ENCODE results near the gene WDFY2.
"Not testable (repeated sequence)": the region's sequence is repeated elsewhere in the genome, so short reads cannot be mapped to it uniquely, and the experiment has no call there.

DNA sequence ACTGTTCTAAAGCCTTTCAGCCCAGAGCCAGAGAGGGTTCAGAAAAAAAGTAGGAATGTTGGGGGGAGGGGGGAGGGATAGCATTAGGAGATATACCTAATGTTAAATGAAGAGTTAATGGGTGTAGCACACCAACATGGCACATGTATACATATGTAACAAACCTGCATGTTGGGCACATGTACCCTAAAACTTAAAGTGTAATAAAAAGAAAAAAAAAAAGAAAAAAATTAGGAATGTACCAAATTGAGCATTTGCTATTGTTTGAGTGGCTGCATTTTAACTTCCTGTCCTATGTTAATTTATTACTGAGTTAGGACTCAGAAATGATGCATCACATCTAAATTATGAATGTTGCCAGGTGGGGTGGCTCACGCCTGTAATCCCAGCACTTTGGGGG is 7.7 kb downstream of the WDFY2 start:
- TF ChIP-seq, protein P1, sequence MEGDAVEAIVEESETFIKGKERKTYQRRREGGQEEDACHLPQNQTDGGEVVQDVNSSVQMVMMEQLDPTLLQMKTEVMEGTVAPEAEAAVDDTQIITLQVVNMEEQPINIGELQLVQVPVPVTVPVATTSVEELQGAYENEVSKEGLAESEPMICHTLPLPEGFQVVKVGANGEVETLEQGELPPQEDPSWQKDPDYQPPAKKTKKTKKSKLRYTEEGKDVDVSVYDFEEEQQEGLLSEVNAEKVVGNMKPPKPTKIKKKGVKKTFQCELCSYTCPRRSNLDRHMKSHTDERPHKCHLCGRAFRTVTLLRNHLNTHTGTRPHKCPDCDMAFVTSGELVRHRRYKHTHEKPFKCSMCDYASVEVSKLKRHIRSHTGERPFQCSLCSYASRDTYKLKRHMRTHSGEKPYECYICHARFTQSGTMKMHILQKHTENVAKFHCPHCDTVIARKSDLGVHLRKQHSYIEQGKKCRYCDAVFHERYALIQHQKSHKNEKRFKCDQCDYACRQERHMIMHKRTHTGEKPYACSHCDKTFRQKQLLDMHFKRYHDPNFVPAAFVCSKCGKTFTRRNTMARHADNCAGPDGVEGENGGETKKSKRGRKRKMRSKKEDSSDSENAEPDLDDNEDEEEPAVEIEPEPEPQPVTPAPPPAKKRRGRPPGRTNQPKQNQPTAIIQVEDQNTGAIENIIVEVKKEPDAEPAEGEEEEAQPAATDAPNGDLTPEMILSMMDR (IDR thresholded peaks at IDR 0.05; ENCODE audit: poor library complexity, severe bottlenecking): not testable (repeated sequence)
- TF ChIP-seq, protein P2, sequence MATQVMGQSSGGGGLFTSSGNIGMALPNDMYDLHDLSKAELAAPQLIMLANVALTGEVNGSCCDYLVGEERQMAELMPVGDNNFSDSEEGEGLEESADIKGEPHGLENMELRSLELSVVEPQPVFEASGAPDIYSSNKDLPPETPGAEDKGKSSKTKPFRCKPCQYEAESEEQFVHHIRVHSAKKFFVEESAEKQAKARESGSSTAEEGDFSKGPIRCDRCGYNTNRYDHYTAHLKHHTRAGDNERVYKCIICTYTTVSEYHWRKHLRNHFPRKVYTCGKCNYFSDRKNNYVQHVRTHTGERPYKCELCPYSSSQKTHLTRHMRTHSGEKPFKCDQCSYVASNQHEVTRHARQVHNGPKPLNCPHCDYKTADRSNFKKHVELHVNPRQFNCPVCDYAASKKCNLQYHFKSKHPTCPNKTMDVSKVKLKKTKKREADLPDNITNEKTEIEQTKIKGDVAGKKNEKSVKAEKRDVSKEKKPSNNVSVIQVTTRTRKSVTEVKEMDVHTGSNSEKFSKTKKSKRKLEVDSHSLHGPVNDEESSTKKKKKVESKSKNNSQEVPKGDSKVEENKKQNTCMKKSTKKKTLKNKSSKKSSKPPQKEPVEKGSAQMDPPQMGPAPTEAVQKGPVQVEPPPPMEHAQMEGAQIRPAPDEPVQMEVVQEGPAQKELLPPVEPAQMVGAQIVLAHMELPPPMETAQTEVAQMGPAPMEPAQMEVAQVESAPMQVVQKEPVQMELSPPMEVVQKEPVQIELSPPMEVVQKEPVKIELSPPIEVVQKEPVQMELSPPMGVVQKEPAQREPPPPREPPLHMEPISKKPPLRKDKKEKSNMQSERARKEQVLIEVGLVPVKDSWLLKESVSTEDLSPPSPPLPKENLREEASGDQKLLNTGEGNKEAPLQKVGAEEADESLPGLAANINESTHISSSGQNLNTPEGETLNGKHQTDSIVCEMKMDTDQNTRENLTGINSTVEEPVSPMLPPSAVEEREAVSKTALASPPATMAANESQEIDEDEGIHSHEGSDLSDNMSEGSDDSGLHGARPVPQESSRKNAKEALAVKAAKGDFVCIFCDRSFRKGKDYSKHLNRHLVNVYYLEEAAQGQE (IDR thresholded peaks at IDR 0.05; ENCODE audit: borderline replicate concordance): not testable (repeated sequence)
- TF ChIP-seq EP300 (conservative IDR thresholded peaks at IDR 0.05; ENCODE audit: poor library complexity, severe bottlenecking): not testable (repeated sequence)
